ENCODE measurements around the gene SLC12A6. TPM values are rescaled to one million over a fixed set of nuclear protein-coding genes. Genes with fewer than 3 reads are reported as not detected.

The SLC12A6 gene
- total RNA-seq, 2 donors from 2014 or later: 58.3 to 82.9 TPM

DNA sequence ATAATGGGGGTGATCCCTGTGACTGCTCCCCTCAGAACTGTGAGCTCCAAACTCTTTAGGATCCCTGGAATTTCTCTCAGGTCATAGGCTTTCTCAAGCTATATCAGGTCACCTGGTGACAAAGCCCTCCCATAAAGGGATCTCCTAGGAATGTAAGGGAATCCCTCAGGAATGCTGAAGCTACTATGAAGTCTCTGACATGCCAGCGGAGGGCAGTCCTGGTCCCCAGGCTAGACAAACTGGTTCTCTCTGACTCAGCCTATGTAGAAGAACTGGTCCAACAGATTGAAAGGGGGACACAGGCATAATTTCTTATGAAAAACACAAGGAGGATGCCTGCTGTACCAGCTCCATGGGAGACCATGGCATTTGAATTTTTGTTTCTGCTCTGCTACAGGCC is 22.7 kb upstream of the SLC12A6 start:
- Histone ChIP-seq H3K4me1 (ENCODE audit: control insufficient read depth in 1 of 2, low read depth in 2 of 2) (peaks cover 0 to 2% of the 10 kb centered on the region in 2 donors), H3K9me3 (no peaks in the 10 kb centered on the region), H3K27me3 (replicated peaks; ENCODE audit: insufficient read depth) (no peaks in the 10 kb centered on the region), H3K4me3 (no peak overlapping the region), H3K36me3 (peaks cover 20% of the 10 kb centered on the region), H3K27ac (no peak overlapping the region)
- TF ChIP-seq, protein P1, sequence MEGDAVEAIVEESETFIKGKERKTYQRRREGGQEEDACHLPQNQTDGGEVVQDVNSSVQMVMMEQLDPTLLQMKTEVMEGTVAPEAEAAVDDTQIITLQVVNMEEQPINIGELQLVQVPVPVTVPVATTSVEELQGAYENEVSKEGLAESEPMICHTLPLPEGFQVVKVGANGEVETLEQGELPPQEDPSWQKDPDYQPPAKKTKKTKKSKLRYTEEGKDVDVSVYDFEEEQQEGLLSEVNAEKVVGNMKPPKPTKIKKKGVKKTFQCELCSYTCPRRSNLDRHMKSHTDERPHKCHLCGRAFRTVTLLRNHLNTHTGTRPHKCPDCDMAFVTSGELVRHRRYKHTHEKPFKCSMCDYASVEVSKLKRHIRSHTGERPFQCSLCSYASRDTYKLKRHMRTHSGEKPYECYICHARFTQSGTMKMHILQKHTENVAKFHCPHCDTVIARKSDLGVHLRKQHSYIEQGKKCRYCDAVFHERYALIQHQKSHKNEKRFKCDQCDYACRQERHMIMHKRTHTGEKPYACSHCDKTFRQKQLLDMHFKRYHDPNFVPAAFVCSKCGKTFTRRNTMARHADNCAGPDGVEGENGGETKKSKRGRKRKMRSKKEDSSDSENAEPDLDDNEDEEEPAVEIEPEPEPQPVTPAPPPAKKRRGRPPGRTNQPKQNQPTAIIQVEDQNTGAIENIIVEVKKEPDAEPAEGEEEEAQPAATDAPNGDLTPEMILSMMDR (IDR thresholded peaks at IDR 0.05): no peak
- ATAC-seq (ENCODE audit: insufficient number of reproducible peaks, low FRiP score, low read depth): no peak
- DNase-seq (ENCODE audit: low spot score): no peak

DNA sequence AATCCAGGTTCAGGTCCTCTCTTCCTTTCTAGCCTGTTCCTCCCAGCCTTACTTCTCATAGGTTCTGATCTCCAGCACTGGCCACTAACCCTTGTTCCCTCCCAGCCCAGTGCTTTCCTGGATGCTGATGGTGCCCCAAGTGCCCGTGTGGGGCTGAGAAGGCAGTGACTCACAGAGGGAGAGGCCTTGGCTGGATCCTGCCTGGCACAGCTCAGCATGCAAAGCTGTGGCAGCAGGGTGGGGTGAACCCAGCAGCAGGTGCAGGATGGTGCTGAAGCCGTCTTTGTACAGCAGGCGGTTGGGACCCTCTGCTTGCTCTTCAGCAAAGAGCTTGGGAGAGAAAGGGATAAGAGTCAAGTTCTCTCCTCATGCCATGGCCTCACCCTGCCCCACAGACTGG is 21.8 kb upstream of the SLC12A6 start:
- Histone ChIP-seq H3K4me3 (no peak overlapping the region), H3K27ac (no peak overlapping the region), H3K27me3 (replicated peaks; ENCODE audit: insufficient read depth) (no peaks in the 10 kb centered on the region), H3K9me3 (no peaks in the 10 kb centered on the region), H3K36me3 (peaks cover 20% of the 10 kb centered on the region), H3K4me1 (ENCODE audit: control insufficient read depth in 1 of 2, low read depth in 2 of 2) (no peaks in the 10 kb centered on the region)
- TF ChIP-seq, protein P1 (IDR thresholded peaks at IDR 0.05): no peak
- DNase-seq (ENCODE audit: low spot score): no peak
- ATAC-seq (ENCODE audit: insufficient number of reproducible peaks, low FRiP score, low read depth): no peak

DNA sequence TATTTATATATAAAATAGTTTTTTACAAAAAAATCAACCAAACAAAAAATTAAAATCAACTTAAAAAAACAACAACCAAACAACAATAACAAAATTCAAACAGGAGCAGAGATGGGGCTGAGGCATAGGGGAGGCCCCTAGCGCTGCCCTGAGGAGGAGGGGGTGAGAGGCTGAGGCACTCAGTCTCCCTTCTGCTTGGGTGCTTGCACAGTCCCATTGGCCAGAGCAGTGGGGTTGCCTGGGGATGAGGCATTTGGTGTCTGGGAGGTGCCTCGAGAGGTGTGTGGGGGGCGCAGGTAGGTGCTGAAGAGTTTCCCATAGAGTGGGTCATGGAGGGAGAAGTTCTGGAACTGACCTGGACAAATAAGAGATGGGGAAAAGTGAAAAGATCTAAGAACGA is 21.4 kb upstream of the SLC12A6 start:
- H3K36me3 ChIP-seq: peaks cover 20% of the 10 kb centered on the region
- H3K9me3 ChIP-seq: no peaks in the 10 kb centered on the region
- TF ChIP-seq, protein P1 (IDR thresholded peaks at IDR 0.05): no peak
- H3K27ac ChIP-seq: no peak overlapping the region
- H3K4me3 ChIP-seq: no peak overlapping the region
- H3K4me1 ChIP-seq (ENCODE audit: control insufficient read depth in 1 of 2, low read depth in 2 of 2): no peaks in the 10 kb centered on the region
- DNase-seq (ENCODE audit: low spot score) (no peak), ATAC-seq (ENCODE audit: insufficient number of reproducible peaks, low FRiP score, low read depth) (no peak)
- H3K27me3 ChIP-seq (replicated peaks; ENCODE audit: insufficient read depth): no peaks in the 10 kb centered on the region

DNA sequence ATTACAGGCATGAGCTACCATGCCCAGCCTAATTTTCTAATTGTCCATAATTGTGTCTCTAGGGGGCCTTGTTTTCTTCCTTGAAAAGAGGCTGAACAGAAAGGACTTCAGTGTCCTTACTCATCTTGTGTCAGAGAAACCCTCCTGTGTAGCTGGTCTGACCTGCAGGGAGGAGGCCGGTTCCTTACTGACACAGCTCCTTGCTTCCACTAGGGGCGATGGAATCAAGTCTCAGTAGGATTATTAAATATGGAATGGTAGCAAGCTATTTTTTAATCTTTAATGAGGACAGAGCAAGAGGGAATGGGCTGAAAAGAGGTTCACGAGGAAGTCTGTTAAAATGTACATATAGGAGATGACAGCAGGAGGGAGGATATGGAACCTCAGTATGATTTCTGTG is 20.8 kb upstream of the SLC12A6 start:
- H3K4me3 ChIP-seq: no peak overlapping the region
- TF ChIP-seq, protein P1 (IDR thresholded peaks at IDR 0.05): no peak
- no peak overlapping the region for H3K27ac ChIP-seq
- peaks cover 19% of the 10 kb centered on the region for H3K36me3 ChIP-seq
- no peaks in the 10 kb centered on the region for H3K4me1 ChIP-seq (ENCODE audit: control insufficient read depth in 1 of 2, low read depth in 2 of 2)
- H3K27me3 ChIP-seq (replicated peaks; ENCODE audit: insufficient read depth): no peaks in the 10 kb centered on the region
- no peak for ATAC-seq (ENCODE audit: insufficient number of reproducible peaks, low FRiP score, low read depth)
- no peak for DNase-seq (ENCODE audit: low spot score)
- no peaks in the 10 kb centered on the region for H3K9me3 ChIP-seq

DNA sequence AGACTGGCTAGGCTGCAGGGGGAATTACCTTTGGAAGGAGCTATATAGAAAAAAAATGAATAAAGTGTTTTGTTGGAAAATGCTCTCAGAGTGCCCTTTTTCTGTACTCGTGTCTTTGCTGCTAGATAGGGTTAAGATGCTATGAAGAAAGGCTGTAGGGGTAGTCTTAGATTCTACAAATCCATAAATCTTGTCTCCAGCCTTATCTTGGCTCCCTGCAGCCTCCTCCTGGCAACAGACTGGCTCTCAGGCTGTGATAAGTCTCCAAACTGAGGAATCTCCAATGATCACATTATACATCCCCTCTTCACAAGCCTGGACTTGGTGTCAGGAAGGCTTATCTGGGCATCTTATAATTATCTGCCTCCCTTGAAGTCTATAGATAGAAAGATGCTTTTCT is 20.1 kb upstream of the SLC12A6 start:
- no peak overlapping the region for H3K4me3 ChIP-seq
- DNase-seq (ENCODE audit: low spot score): no peak
- H3K4me1 ChIP-seq (ENCODE audit: control insufficient read depth in 1 of 2, low read depth in 2 of 2): no peaks in the 10 kb centered on the region
- TF ChIP-seq, protein P1 (IDR thresholded peaks at IDR 0.05): no peak
- no peak overlapping the region for H3K27ac ChIP-seq
- H3K36me3 ChIP-seq: peaks cover 11% of the 10 kb centered on the region
- no peaks in the 10 kb centered on the region for H3K27me3 ChIP-seq (replicated peaks; ENCODE audit: insufficient read depth)
- H3K9me3 ChIP-seq: no peaks in the 10 kb centered on the region
- ATAC-seq (ENCODE audit: insufficient number of reproducible peaks, low FRiP score, low read depth): no peak

Data from thoracic aorta (tissue), 2 donors.